H1 (cell line): ENCODE data around the gene ZNF764. TPM values are rescaled to one million over a fixed set of nuclear protein-coding genes. Genes with fewer than 3 reads are reported as not detected.

Experiments
- CTCF ChIA-PET: fragments of 300-600 bp; sonication (Branson Sonifier 250); formaldehyde crosslinking; loops from one replicate; lab custom pipeline; 2021; ENCODE audit not compliant: partially characterized antibody; lab: Charles Lee
- POLR2A ChIA-PET: fragments of 300-600 bp; sonication (Branson Sonifier 250); formaldehyde crosslinking; loops from one replicate; lab custom pipeline; 2021; ENCODE audit warnings: inconsistent platforms; ENCODE audit not compliant: partially characterized antibody; lab: Charles Lee
- DNase-seq, 2 experiments: peaks; one replicate each; pipeline versions ENCODE4 v3.0.0 to v3.0.0-alpha.2; 2010 to 2022; ENCODE audit warnings: low spot score in 2 of 2, low read depth in 1 of 2, mixed read lengths in 1 of 2
- FAIRE-seq: peaks from 2 replicates; lab custom pipeline; 2011; peaks lifted over from hg19 to GRCh38; lab: Jason Lieb, UNC
- H2AFZ ChIP-seq: 2 replicates; pipeline ENCODE4 v1.8.1; 2012; ENCODE audit warnings: low read length, inconsistent platforms
- H2AK5ac ChIP-seq: 2 replicates; pipeline ENCODE4 v1.6.1; 2013; ENCODE audit warnings: low read depth, low read length
- H2BK120ac ChIP-seq: replicated peaks from 2 replicates; pipeline ENCODE3; 2013; ENCODE audit warnings: low read depth, low read length, inconsistent platforms
- H2BK12ac ChIP-seq: 2 replicates; pipeline ENCODE4 v1.6.1; 2013; ENCODE audit warnings: low read depth, low read length
- H2BK15ac ChIP-seq: 2 replicates; pipeline ENCODE4 v1.6.1; 2013; ENCODE audit warnings: low read length
- H2BK20ac ChIP-seq: 2 replicates; pipeline ENCODE4 v1.6.1; 2013; ENCODE audit warnings: low read length
- H2BK5ac ChIP-seq: 2 replicates; pipeline ENCODE4 v1.6.1; 2013; ENCODE audit warnings: low read depth, low read length
- H3K14ac ChIP-seq: 2 replicates; pipeline ENCODE4 v1.6.1; 2013; ENCODE audit warnings: inconsistent platforms; ENCODE audit not compliant: insufficient read length
- H3K18ac ChIP-seq: 2 replicates; pipeline ENCODE4 v1.6.1; 2013; ENCODE audit warnings: low read length; ENCODE audit errors: extremely low read depth
- H3K23ac ChIP-seq: 2 replicates; pipeline ENCODE4 v1.6.1; 2013; ENCODE audit warnings: inconsistent platforms; ENCODE audit not compliant: insufficient read length
- H3K23me2 ChIP-seq: 2 replicates; pipeline ENCODE4 v1.6.1; 2013; ENCODE audit warnings: low read depth, low read length
- H3K27ac ChIP-seq: 2 replicates; pipeline ENCODE4 v1.6.1; 2011; ENCODE audit warnings: low read depth, low read length, inconsistent platforms
- H3K27me3 ChIP-seq, 4 experiments: replicated peaks in 1 of 4; 1 replicate in 1 of 4; 2 replicates in 3 of 4; pipeline versions ENCODE4 v1.6.1 to v1.8.1; 2011 to 2013; ENCODE audit warnings: low read length in 3 of 4, mild to moderate bottlenecking in 3 of 4, inconsistent platforms in 2 of 4, mixed read lengths in 2 of 4, moderate library complexity in 1 of 4; ENCODE audit not compliant: control insufficient read depth in 3 of 4, insufficient read depth in 3 of 4; ENCODE audit errors: extremely low read depth in 1 of 4
- H3K36me3 ChIP-seq, 4 experiments: 2 replicates each; pipeline versions ENCODE4 v1.6.1 to v1.8.1; 2011 to 2013; ENCODE audit warnings: mild to moderate bottlenecking in 4 of 4, low read length in 3 of 4, moderate library complexity in 2 of 4, control low read depth in 1 of 4, inconsistent platforms in 1 of 4; ENCODE audit not compliant: insufficient read depth in 4 of 4, control insufficient read depth in 2 of 4
- H3K4ac ChIP-seq: replicated peaks from 2 replicates; pipeline ENCODE3; 2013; ENCODE audit warnings: low read length, low read depth, mixed read lengths, inconsistent platforms; ENCODE audit not compliant: insufficient read length
- H3K4me1 ChIP-seq, 4 experiments: replicated peaks in 1 of 4; 1 replicate in 1 of 4; 2 replicates in 3 of 4; pipeline versions ENCODE4 v1.6.1 to v1.8.1; 2011 to 2013; ENCODE audit warnings: low read length in 3 of 4, inconsistent platforms in 2 of 4, mixed read lengths in 1 of 4; ENCODE audit not compliant: insufficient read depth in 4 of 4, control insufficient read depth in 3 of 4
- H3K4me2 ChIP-seq, 2 experiments: 2 replicates each; pipeline versions ENCODE4 v1.6.1 to v1.8.1; 2011 to 2013; ENCODE audit warnings: low read depth in 2 of 2, low read length in 2 of 2, control low read depth in 1 of 2, inconsistent platforms in 1 of 2, mild to moderate bottlenecking in 1 of 2; ENCODE audit not compliant: insufficient read depth in 1 of 2
- H3K4me3 ChIP-seq, 4 experiments: fragments of 200-600, 300-600 bp in 1 of 4; sonication (generic), shearing (Covaris generic), sonication (Bioruptor Twin) in 1 of 4; 2 replicates each; pipeline versions ENCODE4 v1.5.1 to v1.8.1; 2011 to 2016; ENCODE audit warnings: low read length in 4 of 4, low read depth in 3 of 4, control low read depth in 2 of 4, inconsistent platforms in 2 of 4, mild to moderate bottlenecking in 2 of 4, mixed read lengths in 1 of 4, moderate library complexity in 1 of 4; ENCODE audit not compliant: insufficient read depth in 2 of 4; ENCODE audit errors: extremely low read depth in 1 of 4
- H3K56ac ChIP-seq: replicated peaks from 2 replicates; pipeline ENCODE3; 2013; ENCODE audit warnings: low read depth, mild to moderate bottlenecking, mixed read lengths, low read length, inconsistent platforms; ENCODE audit not compliant: insufficient read length
- H3K79me1 ChIP-seq: 2 replicates; pipeline ENCODE4 v1.6.1; 2013; ENCODE audit warnings: low read depth, low read length, control low read depth
- H3K79me2 ChIP-seq, 2 experiments: 2 replicates each; pipeline versions ENCODE4 v1.6.1 to v1.8.1; 2012 to 2013; ENCODE audit warnings: low read length in 2 of 2, mild to moderate bottlenecking in 2 of 2, inconsistent platforms in 1 of 2; ENCODE audit not compliant: insufficient read depth in 2 of 2, control insufficient read depth in 1 of 2
- H3K9ac ChIP-seq, 4 experiments: replicated peaks in 1 of 4; 1 replicate in 1 of 4; 2 replicates in 3 of 4; pipeline versions ENCODE4 v1.6.1 to v1.8.1; 2011 to 2013; ENCODE audit warnings: low read depth in 3 of 4, low read length in 3 of 4, control low read depth in 2 of 4, mild to moderate bottlenecking in 2 of 4, moderate library complexity in 2 of 4, inconsistent platforms in 1 of 4; ENCODE audit errors: extremely low read depth in 1 of 4
- H3K9me3 ChIP-seq, 2 experiments: 2 replicates each; pipeline versions ENCODE4 v1.6.1 to v1.8.1; 2012 to 2013; ENCODE audit warnings: mild to moderate bottlenecking in 2 of 2, moderate library complexity in 2 of 2, control low read depth in 1 of 2, inconsistent platforms in 1 of 2, low read depth in 1 of 2, low read length in 1 of 2, mixed read lengths in 1 of 2; ENCODE audit not compliant: insufficient read depth in 2 of 2
- H4K20me1 ChIP-seq, 2 experiments: replicated peaks in 1 of 2; 2 replicates each; pipeline versions ENCODE3 to v1.8.1; 2011 to 2013; ENCODE audit warnings: inconsistent platforms in 2 of 2, low read length in 2 of 2, mild to moderate bottlenecking in 1 of 2; ENCODE audit not compliant: insufficient read depth in 2 of 2, control insufficient read depth in 1 of 2
- H4K5ac ChIP-seq: 2 replicates; pipeline ENCODE4 v1.6.1; 2013; ENCODE audit warnings: low read length, low read depth, mixed read lengths, inconsistent platforms; ENCODE audit not compliant: insufficient read length
- H4K8ac ChIP-seq: 2 replicates; pipeline ENCODE4 v1.8.0; 2013; ENCODE audit warnings: mild to moderate bottlenecking, moderate library complexity, low read length, inconsistent platforms; ENCODE audit not compliant: insufficient read depth; ENCODE audit errors: extremely low read depth
- H4K91ac ChIP-seq: replicated peaks from 2 replicates; pipeline ENCODE3; 2013; ENCODE audit warnings: low read length, mixed read lengths, inconsistent platforms; ENCODE audit not compliant: insufficient read length
- CHD1 ChIP-seq: IDR thresholded peaks from 2 replicates; pipeline ENCODE4 v1.6.1; 2012; ENCODE audit warnings: low read depth, low read length, improper control_type of control experiment
- EZH2 ChIP-seq: fragments of 200-600 bp; sonication (generic); IDR thresholded peaks from 2 replicates; pipeline ENCODE4 v1.7.1; 2012; ENCODE audit warnings: low read depth, mild to moderate bottlenecking, moderate library complexity, low read length, inconsistent platforms; ENCODE audit not compliant: severe bottlenecking
- HDAC2 ChIP-seq, 2 experiments: fragments of 300-600 bp in 1 of 2; sonication (generic) in 1 of 2; IDR thresholded peaks; 2 replicates each; pipeline ENCODE4 v1.6.1; 2011 to 2012; ENCODE audit warnings: low read depth in 2 of 2, low read length in 2 of 2, mild to moderate bottlenecking in 2 of 2, moderate library complexity in 2 of 2, borderline replicate concordance in 1 of 2, inconsistent platforms in 1 of 2
- JUND ChIP-seq: IDR thresholded peaks from 2 replicates; pipeline ENCODE4 v1.6.1; 2011; ENCODE audit warnings: mild to moderate bottlenecking, improper control_type of control experiment, low read length
- POLR2AphosphoS5 ChIP-seq: IDR thresholded peaks from 2 replicates; pipeline ENCODE4 v1.6.1; 2011; ENCODE audit warnings: low read depth, low read length
- RAD21 ChIP-seq, 2 experiments: IDR thresholded peaks in 1 of 2; conservative IDR thresholded peaks in 1 of 2; 2 replicates each; pipeline ENCODE4 v1.6.1; 2011; ENCODE audit warnings: low read depth in 2 of 2, low read length in 2 of 2, improper control_type of control experiment in 1 of 2, inconsistent platforms in 1 of 2, mild to moderate bottlenecking in 1 of 2, moderate library complexity in 1 of 2
- RNF2 ChIP-seq: fragments of 200-900, 300-1000 bp; sonication (generic); IDR thresholded peaks from 2 replicates; pipeline ENCODE4 v1.7.1; 2016; ENCODE audit warnings: borderline replicate concordance, low read depth, mild to moderate bottlenecking, antibody characterized with exemption, low read length; ENCODE audit not compliant: poor library complexity, severe bottlenecking; ENCODE audit errors: missing control alignments
- SIX5 ChIP-seq: IDR thresholded peaks from 2 replicates; pipeline ENCODE4 v1.6.1; 2011; ENCODE audit warnings: mild to moderate bottlenecking, low read depth, low read length
- SP2 ChIP-seq: IDR thresholded peaks from 2 replicates; pipeline ENCODE4 v1.6.1; 2012; ENCODE audit warnings: mild to moderate bottlenecking, low read length, inconsistent platforms
- TAF1 ChIP-seq: IDR thresholded peaks from 2 replicates; pipeline ENCODE4 v1.6.1; 2011; ENCODE audit warnings: mild to moderate bottlenecking, low read depth, low read length
- TCF12 ChIP-seq: IDR thresholded peaks from 2 replicates; pipeline ENCODE4 v1.6.1; 2011; ENCODE audit warnings: low read depth, mild to moderate bottlenecking, low read length
- WGBS, 2 experiments: shearing (Covaris generic) in 1 of 2; methylation state at CpG; one replicate each; pipeline versions ENCODE4 v1.1.6 to v1.1.7; 2013 to 2015; ENCODE audit warnings: low lambda C conversion rate in 2 of 2, mixed read lengths in 2 of 2, inconsistent platforms in 1 of 2, low coverage in 1 of 2, missing lambda C conversion rate in 1 of 2; ENCODE audit not compliant: insufficient replicate concordance in 2 of 2, insufficient coverage in 1 of 2, insufficient read length in 1 of 2; ENCODE audit errors: extremely low coverage in 1 of 2, missing lambda C conversion rate in 1 of 2; 5-methylcytosine and 5-hydroxymethylcytosine counted together
- polyA plus RNA-seq, 7 experiments: library from polyadenylated mRNA; depleted of rRNA in 3 of 7; stranded (reverse) in 5 of 7; unstranded in 2 of 7; fragments of >200 nt in 5 of 7; fragments of 200-250 nt in 2 of 7; gene quantifications; 1 replicate in 5 of 7; 2 replicates in 1 of 7; 4 replicates in 1 of 7; pipeline versions ENCODE4 v1.2.1 to v1.2.3, GENCODE V29; 2011 to 2013; ENCODE audit warnings: missing spikeins in 2 of 7, mixed read lengths in 2 of 7
- total RNA-seq: library from RNA; stranded (reverse); fragmentation: NEBNext Ultra II Directional; extraction: Animal tissue kit (Norgen Biotek cat#: 25700); gene quantifications from 2 replicates; pipeline ENCODE4 v1.2.1, GENCODE V29; 2021

ZNF764 gene
- total and polyA plus RNA-seq, 2 of the 8 experiments (the other 6 are each of a cell fraction or from before 2014, with no cell fraction given): 5.7 to 7.7 TPM

GRCh38 chr16:30567160-30567990, 9.2 kb upstream of the ZNF764 start:
- Histone ChIP-seq H3K23ac (no peak overlapping the region), H3K27ac (no peak overlapping the region), H3K4me3 (no peak overlapping the region), H2BK5ac (no peak overlapping the region), H2AK5ac (no peak overlapping the region), H3K23me2 (peaks cover 11% of the 10 kb centered on the region; the same call in 1 of the 2 replicates), H3K79me2 (no peaks in the 10 kb centered on the region), H4K20me1 (no peaks in the 10 kb centered on the region), H2AFZ (no peak overlapping the region), H3K9ac (no peak overlapping the region), H3K4ac (no peak overlapping the region), H2BK120ac (no peak overlapping the region), H2BK12ac (no peak overlapping the region), H3K4me2 (no peak overlapping the region), H4K91ac (no peak overlapping the region), H4K8ac (no peak overlapping the region; the same call in 1 of the 2 replicates), H2BK20ac (no peak overlapping the region), H3K56ac (no peak overlapping the region), H4K5ac (no peak overlapping the region), H3K9me3 (no peaks in the 10 kb centered on the region), H2BK15ac (no peak overlapping the region), H3K14ac (no peak overlapping the region), H3K27me3 (no peaks in the 10 kb centered on the region; a peak in 1 of 7 replicates), H3K36me3 (no peaks in the 10 kb centered on the region), H3K4me1 (peaks cover 0 to 9% (median 2%) of the 10 kb centered on the region in 4 experiments; a peak in 5 of 7 replicates), H3K79me1 (no peaks in the 10 kb centered on the region), H3K18ac (no peak overlapping the region)
- ChIA-PET CTCF (interaction anchor here (0.7 to 5.7 kb wide), 6 partner anchors 18 to 118 kb away, joined by 3 to 28 read pairs (median 7); partner anchors contain the start of genes ZNF747 and ZNF785), POLR2A (interaction anchor here (1.0 to 5.0 kb wide), 6 partner anchors 9 to 43 kb away, joined by 3 to 26 read pairs (median 5); partner anchors contain the start of genes ZNF689, ZNF747, ZNF764 and ZNF785)
- FAIRE-seq: no peak
- DNase-seq: no peak
- WGBS, 2 experiments: 91% methylated on average over 14 of the region's 14 CpGs; no CpG with 5 or more reads in 1 of the 2 experiments
- TF ChIP-seq TCF12: no peak
- no peak for TF ChIP-seq SP2
- no peak for TF ChIP-seq EZH2
- TF ChIP-seq TAF1: no peak
- TF ChIP-seq HDAC2 (IDR thresholded peaks at IDR 0.05; ENCODE audit: borderline replicate concordance in 1 of 2, low read depth in 2 of 2, low read length in 2 of 2): no peak
- no peak for TF ChIP-seq RAD21 (IDR thresholded peaks at IDR 0.05 in 1 of 2, conservative IDR thresholded peaks at IDR 0.05 in 1 of 2; ENCODE audit: low read depth in 2 of 2, low read length in 2 of 2)
- TF ChIP-seq RNF2: no peak
- TF ChIP-seq CHD1: no peak
- no peak for TF ChIP-seq SIX5
- no peak for TF ChIP-seq JUND
- no peak for TF ChIP-seq POLR2AphosphoS5
